MCF 10A (cell line): ENCODE measurements around the gene ZBTB47. TPM values are rescaled to one million over a fixed set of nuclear protein-coding genes. Genes with fewer than 3 reads are reported as not detected.

Source experiments
- BruUV-seq: library from RNA; stranded (reverse); fragments of 400-500 nt; replicated peaks from 2 replicates; lab custom pipeline; 2021; lab: Mats Ljungman, UMichigan
- CTCF ChIA-PET: fragments of 300-600 bp; sonication (Branson Sonifier 250); formaldehyde crosslinking; extraction: SDS; loops from one replicate; lab custom pipeline; 2021; ENCODE audit warnings: antibody characterized with exemption, inconsistent platforms; lab: Yijun Ruan, JAX
- POLR2A ChIA-PET: fragments of 300-600, 350-650 bp; sonication (Branson Sonifier 250); formaldehyde crosslinking; extraction: SDS; loops from one replicate; lab custom pipeline; 2020; ENCODE audit warnings: antibody characterized with exemption, inconsistent platforms; lab: Yijun Ruan, JAX
- DNase-seq: peaks from one replicate; pipeline ENCODE4 v3.0.0-alpha.2; 2018; ENCODE audit not compliant: unreplicated experiment
- H3K27ac Mint-ChIP-seq: one replicate; pipeline ENCODE4 v1.8.0; 2022; ENCODE audit warnings: mild to moderate bottlenecking, low read depth, mixed read lengths; ENCODE audit not compliant: unreplicated experiment
- H3K27me3 Mint-ChIP-seq: one replicate; pipeline ENCODE4 v1.8.0; 2022; ENCODE audit warnings: mixed read lengths; ENCODE audit not compliant: insufficient read depth, unreplicated experiment
- H3K36me3 Mint-ChIP-seq: one replicate; pipeline ENCODE4 v1.8.0; 2022; ENCODE audit warnings: mild to moderate bottlenecking, moderate library complexity, mixed read lengths; ENCODE audit not compliant: insufficient read depth, unreplicated experiment
- H3K4me1 Mint-ChIP-seq: one replicate; pipeline ENCODE4 v1.8.0; 2022; ENCODE audit warnings: mixed read lengths; ENCODE audit not compliant: insufficient read depth, unreplicated experiment
- H3K4me3 Mint-ChIP-seq: one replicate; pipeline ENCODE4 v1.8.0; 2022; ENCODE audit warnings: mild to moderate bottlenecking, moderate library complexity, mixed read lengths; ENCODE audit not compliant: unreplicated experiment
- H3K9me3 Mint-ChIP-seq: one replicate; pipeline ENCODE4 v1.8.0; 2022; ENCODE audit warnings: mixed read lengths; ENCODE audit not compliant: unreplicated experiment
- intact Hi-C: fragments of 100-400 bp; cut with micrococcal nuclease; formaldehyde crosslinking; loops from 2 replicates; pipeline ENCODE4 v1.14.1; 2022
- total RNA-seq: library from RNA; stranded (reverse); gene quantifications from 2 replicates; pipeline ENCODE4 v1.2.3, GENCODE V29; 2022
- TF ChIP-seq, protein P1 (sequence below): fragments of 200-600 bp; IDR thresholded peaks from one replicate; pipeline ENCODE4 v1.8.0; 2022; ENCODE audit warnings: antibody characterized with exemption, mild to moderate bottlenecking; ENCODE audit not compliant: unreplicated experiment

Gene ZBTB47
- total RNA-seq, 1 experiment from 2014 or later, result 10.9 TPM

DNA sequence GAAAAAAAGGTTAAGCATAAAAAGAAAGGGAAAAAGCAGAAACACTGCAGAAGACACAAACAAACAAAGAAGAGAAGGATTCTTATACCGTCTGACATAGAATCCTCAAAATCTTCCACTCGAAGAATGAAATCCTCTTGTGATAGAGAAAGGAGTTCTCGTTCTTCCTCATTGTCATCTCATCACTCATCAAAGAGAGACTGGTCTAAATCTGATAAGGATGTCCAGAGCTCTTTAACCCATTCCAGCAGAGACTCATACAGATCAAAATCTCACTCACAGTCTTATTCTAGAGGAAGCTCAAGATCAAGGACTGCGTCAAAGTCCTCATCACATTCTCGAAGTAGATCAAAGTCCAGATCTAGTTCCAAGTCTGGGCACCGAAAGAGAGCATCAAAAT, 16.5 kb upstream of the ZBTB47 start:
- H3K27ac Mint-ChIP-seq, result no peak overlapping the region
- H3K4me3 Mint-ChIP-seq, result no peak overlapping the region
- CTCF ChIA-PET, result interaction anchor here (0.6 to 1.5 kb wide), 5 partner anchors 14 to 408 kb away, joined by 3 to 4 read pairs (median 3); partner anchors contain the start of gene SEC22C
- TF ChIP-seq, protein P1, sequence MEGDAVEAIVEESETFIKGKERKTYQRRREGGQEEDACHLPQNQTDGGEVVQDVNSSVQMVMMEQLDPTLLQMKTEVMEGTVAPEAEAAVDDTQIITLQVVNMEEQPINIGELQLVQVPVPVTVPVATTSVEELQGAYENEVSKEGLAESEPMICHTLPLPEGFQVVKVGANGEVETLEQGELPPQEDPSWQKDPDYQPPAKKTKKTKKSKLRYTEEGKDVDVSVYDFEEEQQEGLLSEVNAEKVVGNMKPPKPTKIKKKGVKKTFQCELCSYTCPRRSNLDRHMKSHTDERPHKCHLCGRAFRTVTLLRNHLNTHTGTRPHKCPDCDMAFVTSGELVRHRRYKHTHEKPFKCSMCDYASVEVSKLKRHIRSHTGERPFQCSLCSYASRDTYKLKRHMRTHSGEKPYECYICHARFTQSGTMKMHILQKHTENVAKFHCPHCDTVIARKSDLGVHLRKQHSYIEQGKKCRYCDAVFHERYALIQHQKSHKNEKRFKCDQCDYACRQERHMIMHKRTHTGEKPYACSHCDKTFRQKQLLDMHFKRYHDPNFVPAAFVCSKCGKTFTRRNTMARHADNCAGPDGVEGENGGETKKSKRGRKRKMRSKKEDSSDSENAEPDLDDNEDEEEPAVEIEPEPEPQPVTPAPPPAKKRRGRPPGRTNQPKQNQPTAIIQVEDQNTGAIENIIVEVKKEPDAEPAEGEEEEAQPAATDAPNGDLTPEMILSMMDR, result no peak
- H3K9me3 Mint-ChIP-seq, result no peaks in the 10 kb centered on the region
- POLR2A ChIA-PET, result interaction anchor here (1.1 to 1.7 kb wide), 2 partner anchors 37 to 46 kb away, joined by 3 to 4 read pairs; partner anchors contain the start of gene NKTR
- no peaks in the 10 kb centered on the region for H3K36me3 Mint-ChIP-seq
- intact Hi-C loops, result no loop called here
- H3K27me3 Mint-ChIP-seq, result no peaks in the 10 kb centered on the region
- peaks cover under 1% of the 10 kb centered on the region for H3K4me1 Mint-ChIP-seq
- DNase-seq, result no peak
- BruUV-seq, result no TSS peak

DNA sequence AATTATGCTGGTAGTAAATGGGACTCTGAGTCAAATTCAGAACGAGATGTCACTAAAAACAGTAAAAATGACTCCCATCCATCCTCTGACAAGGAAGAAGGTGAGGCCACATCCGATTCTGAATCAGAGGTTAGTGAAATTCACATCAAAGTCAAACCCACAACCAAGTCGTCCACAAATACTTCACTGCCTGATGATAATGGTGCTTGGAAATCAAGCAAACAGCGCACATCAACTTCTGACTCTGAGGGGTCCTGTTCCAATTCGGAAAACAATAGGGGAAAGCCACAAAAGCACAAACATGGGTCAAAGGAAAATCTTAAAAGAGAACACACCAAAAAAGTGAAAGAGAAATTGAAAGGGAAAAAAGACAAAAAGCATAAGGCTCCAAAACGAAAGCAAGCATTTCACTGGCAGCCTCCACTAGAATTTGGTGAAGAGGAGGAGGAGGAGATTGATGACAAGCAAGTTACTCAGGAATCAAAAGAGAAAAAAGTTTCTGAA, 15.1 kb upstream of the ZBTB47 start:
- TF ChIP-seq, protein P1, result no peak
- Mint-ChIP-seq H3K27me3 (no peaks in the 10 kb centered on the region), H3K4me3 (no peak overlapping the region), H3K4me1 (no peaks in the 10 kb centered on the region), H3K9me3 (no peaks in the 10 kb centered on the region), H3K27ac (no peak overlapping the region), H3K36me3 (no peaks in the 10 kb centered on the region)
- intact Hi-C loops, result no loop called here
- ChIA-PET POLR2A (interaction anchor here (1.7 kb wide), 1 partner anchor 38 kb away, joined by 3 read pairs; the partner anchor contains the start of gene NKTR), CTCF (no interaction called here)
- no peak for DNase-seq
- BruUV-seq, result no TSS peak

DNA sequence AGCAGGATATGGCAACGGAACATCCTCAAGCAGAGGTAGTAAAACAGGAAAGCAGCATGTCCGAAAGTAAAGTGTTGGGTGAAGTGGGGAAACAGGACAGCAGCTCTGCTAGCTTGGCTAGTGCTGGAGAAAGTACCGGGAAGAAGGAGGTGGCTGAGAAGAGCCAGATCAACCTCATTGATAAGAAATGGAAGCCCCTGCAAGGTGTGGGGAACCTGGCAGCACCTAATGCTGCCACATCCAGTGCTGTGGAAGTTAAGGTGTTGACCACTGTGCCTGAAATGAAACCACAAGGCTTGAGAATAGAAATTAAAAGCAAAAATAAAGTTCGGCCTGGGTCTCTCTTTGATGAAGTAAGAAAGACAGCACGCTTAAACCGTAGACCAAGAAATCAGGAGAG, 14.3 kb upstream of the ZBTB47 start:
- Mint-ChIP-seq H3K4me1 (no peaks in the 10 kb centered on the region), H3K9me3 (no peaks in the 10 kb centered on the region), H3K27ac (no peak overlapping the region), H3K36me3 (no peaks in the 10 kb centered on the region), H3K4me3 (no peak overlapping the region), H3K27me3 (no peaks in the 10 kb centered on the region)
- DNase-seq, result no peak
- CTCF ChIA-PET, result no interaction called here
- TF ChIP-seq, protein P1, result no peak
- POLR2A ChIA-PET, result interaction anchor here (0.9 kb wide), 1 partner anchor 9 kb away, joined by 3 read pairs; no protein-coding TSS in a partner anchor
- no TSS peak for BruUV-seq
- intact Hi-C loops, result no loop called here

DNA sequence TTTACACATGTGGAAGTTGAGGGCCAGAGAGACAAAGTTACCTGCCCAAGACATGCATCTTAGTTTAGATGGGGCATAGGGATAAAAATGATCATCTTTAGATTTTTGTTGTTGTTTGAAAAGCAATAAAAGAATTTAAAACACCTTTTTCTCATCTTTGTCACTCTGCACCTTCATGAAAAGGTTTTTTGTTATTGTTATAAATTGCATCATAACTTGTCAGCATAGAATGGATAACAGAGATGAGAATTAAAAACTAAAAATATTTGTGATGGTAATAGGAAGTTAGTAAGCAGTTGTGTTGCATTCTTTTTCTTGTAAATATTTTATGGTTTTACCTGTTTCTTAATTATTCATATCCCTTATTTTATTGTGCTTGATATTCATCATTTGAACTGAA, 13.4 kb upstream of the ZBTB47 start:
- DNase-seq, result no peak
- ChIA-PET CTCF (interaction anchor here (1.0 kb wide), 1 partner anchor 12 kb away, joined by 3 read pairs; no protein-coding TSS in a partner anchor), POLR2A (interaction anchor here (0.9 kb wide), 1 partner anchor 8 kb away, joined by 3 read pairs; no protein-coding TSS in a partner anchor)
- no peaks in the 10 kb centered on the region for H3K27me3 Mint-ChIP-seq
- no peaks in the 10 kb centered on the region for H3K9me3 Mint-ChIP-seq
- TF ChIP-seq, protein P1, result no peak
- H3K27ac Mint-ChIP-seq, result peak overlapping the region; percentile 60
- H3K4me3 Mint-ChIP-seq, result no peak overlapping the region
- H3K36me3 Mint-ChIP-seq, result no peaks in the 10 kb centered on the region
- H3K4me1 Mint-ChIP-seq, result no peaks in the 10 kb centered on the region
- intact Hi-C loops, result no loop called here
- no TSS peak for BruUV-seq
